ENCODE results near the gene DNAJB8.

DNA sequence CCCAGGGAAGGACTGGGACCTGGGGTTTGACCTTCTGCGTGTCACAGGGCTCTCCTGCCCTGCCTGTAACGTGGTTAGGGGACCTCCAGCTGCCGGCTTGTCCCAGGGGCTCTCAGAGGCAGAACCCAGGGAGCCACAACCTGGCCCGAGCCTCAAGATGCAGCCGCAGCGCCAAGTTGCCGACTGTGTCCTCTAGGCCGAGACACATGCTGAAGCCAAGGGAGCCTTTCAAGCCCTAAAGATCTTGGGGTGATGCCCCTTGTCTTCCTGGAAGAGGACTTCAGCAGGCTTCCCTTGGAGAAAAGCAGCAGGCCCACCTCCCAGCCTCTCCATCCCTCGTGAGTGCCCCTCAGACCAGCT, 7.2 kb downstream of the DNAJB8 start:
- no peak for TF ChIP-seq EZH2 (IDR thresholded peaks at IDR 0.05; ENCODE audit: borderline replicate concordance, low read length)
- TF ChIP-seq, protein P1, sequence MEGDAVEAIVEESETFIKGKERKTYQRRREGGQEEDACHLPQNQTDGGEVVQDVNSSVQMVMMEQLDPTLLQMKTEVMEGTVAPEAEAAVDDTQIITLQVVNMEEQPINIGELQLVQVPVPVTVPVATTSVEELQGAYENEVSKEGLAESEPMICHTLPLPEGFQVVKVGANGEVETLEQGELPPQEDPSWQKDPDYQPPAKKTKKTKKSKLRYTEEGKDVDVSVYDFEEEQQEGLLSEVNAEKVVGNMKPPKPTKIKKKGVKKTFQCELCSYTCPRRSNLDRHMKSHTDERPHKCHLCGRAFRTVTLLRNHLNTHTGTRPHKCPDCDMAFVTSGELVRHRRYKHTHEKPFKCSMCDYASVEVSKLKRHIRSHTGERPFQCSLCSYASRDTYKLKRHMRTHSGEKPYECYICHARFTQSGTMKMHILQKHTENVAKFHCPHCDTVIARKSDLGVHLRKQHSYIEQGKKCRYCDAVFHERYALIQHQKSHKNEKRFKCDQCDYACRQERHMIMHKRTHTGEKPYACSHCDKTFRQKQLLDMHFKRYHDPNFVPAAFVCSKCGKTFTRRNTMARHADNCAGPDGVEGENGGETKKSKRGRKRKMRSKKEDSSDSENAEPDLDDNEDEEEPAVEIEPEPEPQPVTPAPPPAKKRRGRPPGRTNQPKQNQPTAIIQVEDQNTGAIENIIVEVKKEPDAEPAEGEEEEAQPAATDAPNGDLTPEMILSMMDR (conservative IDR thresholded peaks at IDR 0.05 in 1 of 2, IDR thresholded peaks at IDR 0.05 in 1 of 2; ENCODE audit: extremely low read depth in 1 of 2, insufficient read depth in 1 of 2, low read depth in 1 of 2, low read length in 2 of 2), result no peak
